CD4-positive, alpha-beta T cell treated with Interferon alpha-2 for 1 hour (primary cell): Measurements from ENCODE around the gene MMP21.

Source experiments
- DNase-seq, 2 donors: peaks; one replicate each; pipeline ENCODE4 v3.0.0-alpha.2; 2020 to 2022

The MMP21 gene

GRCh38 chr10:125761961-125762360, 13.7 kb downstream of the MMP21 start:
- no peak for DNase-seq

GRCh38 chr10:125757742-125758141, 17.9 kb downstream of the MMP21 start:
- DNase-seq: no peak

- DNase-seq: no peak
Observed at GRCh38 chr10:125756853-125757487, 18.7 kb downstream of the MMP21 start.

GRCh38 chr10:125756196-125756595, 19.4 kb downstream of the MMP21 start:
- DNase-seq: no peak

- no peak for DNase-seq
Observed at GRCh38 chr10:125747417-125747816, 28.2 kb downstream of the MMP21 start.

- no peak for DNase-seq
Observed at GRCh38 chr10:125744909-125745308, 30.7 kb downstream of the MMP21 start.

GRCh38 chr10:125742465-125742864, 33.2 kb downstream of the MMP21 start:
- no peak for DNase-seq

GRCh38 chr10:125739994-125740679, 35.5 kb downstream of the MMP21 start:
- no peak for DNase-seq

- DNase-seq: no peak
Observed at GRCh38 chr10:125738206-125738605, 37.4 kb downstream of the MMP21 start.

GRCh38 chr10:125734823-125735222, 40.8 kb downstream of the MMP21 start:
- no peak for DNase-seq

GRCh38 chr10:125734148-125734547, 41.5 kb downstream of the MMP21 start:
- no peak for DNase-seq

GRCh38 chr10:125727436-125727835, 48.2 kb downstream of the MMP21 start:
- DNase-seq: no peak

- DNase-seq: no peak
Observed at GRCh38 chr10:125726914-125727313, 48.7 kb downstream of the MMP21 start.

- no peak for DNase-seq
Observed at GRCh38 chr10:125722811-125723210, 52.8 kb downstream of the MMP21 start.

- no peak for DNase-seq
Observed at GRCh38 chr10:125721035-125721434, 54.6 kb downstream of the MMP21 start.

GRCh38 chr10:125720002-125720382, 55.6 kb downstream of the MMP21 start:
- no peak for DNase-seq

GRCh38 chr10:125719173-125720001, 56.2 kb downstream of the MMP21 start, which contains the start of gene EDRF1:
Gene EDRF1 (plus strand): TSS chr10:125719709. CDS start chr10:125719808, 99 bp downstream.
- peak; percentile 100 for DNase-seq
